Measurements from ENCODE around the gene PSMD1.
"Not testable (repeated sequence)": the region's sequence is repeated elsewhere in the genome, so short reads cannot be mapped to it uniquely, and the experiment has no call there.

- not testable (repeated sequence) for TF ChIP-seq CTCF (IDR thresholded peaks at IDR 0.05; ENCODE audit: low read depth, low read length); POLR2A (IDR thresholded peaks at IDR 0.05; ENCODE audit: extremely low read depth, insufficient read length); MAX (IDR thresholded peaks at IDR 0.05; ENCODE audit: low read depth, low read length); MYC (IDR thresholded peaks at IDR 0.05; ENCODE audit: low read depth, low read length)
These were observed 140.5 kb downstream of the PSMD1 start for GRCh38 chr2:231197196-231197595.

Data from NB4 (cell line).